GM18951 (cell line): ENCODE data around the gene OR51A7.
"Not testable (repeated sequence)": the region's sequence is repeated elsewhere in the genome, so short reads cannot be mapped to it uniquely, and the experiment has no call there.

Source experiments
- POLR2A ChIP-seq: IDR thresholded peaks from 4 replicates; pipeline ENCODE4 v1.6.1; 2011; ENCODE audit warnings: mild to moderate bottlenecking; ENCODE audit not compliant: insufficient read length, insufficient read depth; ENCODE audit errors: extremely low read depth
- in situ Hi-C: fragments of 300-500 bp; cut with MboI; formaldehyde crosslinking; loops from one replicate; pipeline ENCODE4 v1.12.0; 2022; ENCODE audit warnings: low sequenced_read_pairs, mixed read lengths, inconsistent platforms; ENCODE audit not compliant: unreplicated experiment

The OR51A7 gene

DNA sequence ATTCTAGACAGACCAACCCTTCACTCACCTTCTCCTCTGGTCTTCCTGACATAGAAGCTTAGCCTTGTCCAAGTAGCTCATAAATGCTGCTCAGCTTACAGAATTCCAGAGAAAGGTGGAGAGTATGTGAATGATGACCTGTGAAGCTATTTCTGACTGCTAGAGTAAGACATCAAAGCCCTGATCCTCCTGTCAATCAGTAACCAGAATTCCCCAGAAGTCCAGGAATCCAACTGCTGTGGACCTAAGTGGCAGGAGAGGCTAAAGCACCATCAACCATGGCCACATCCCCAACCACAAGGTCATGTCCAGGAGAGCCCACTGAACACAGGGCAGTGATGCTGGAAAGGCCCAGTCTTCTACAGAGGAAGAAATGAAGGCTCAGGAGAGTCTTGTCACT lies 13.0 kb downstream of the OR51A7 start:
- in situ Hi-C loops = no loop called here
- TF ChIP-seq POLR2A = no peak

DNA sequence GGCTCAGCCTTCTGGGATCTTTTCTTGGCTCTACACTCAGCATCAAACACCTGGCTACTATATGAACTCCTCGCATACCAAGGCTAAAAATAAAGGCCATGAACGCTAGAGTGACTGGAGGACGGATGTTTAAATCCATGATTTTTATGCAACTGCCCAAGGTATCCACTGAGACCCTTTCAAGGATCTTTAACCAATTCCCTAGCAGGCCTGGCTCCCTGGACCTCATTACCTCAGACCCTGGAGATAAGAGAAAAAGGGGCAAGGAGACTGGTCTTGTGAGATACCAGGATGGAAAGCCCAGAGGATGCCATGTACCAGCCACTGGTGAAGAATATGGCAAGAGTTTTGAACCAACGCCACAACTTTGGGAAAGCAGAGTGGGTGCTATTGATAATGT lies 15.7 kb downstream of the OR51A7 start, which contains the start of gene OR51G2:
Gene OR51G2, minus strand, starts transcription at position 101 of the 400 bp plus-strand sequence. CDS start 3,687 bp downstream, outside the sequence.
- TF ChIP-seq POLR2A = no peak
- in situ Hi-C loops = no loop called here

DNA sequence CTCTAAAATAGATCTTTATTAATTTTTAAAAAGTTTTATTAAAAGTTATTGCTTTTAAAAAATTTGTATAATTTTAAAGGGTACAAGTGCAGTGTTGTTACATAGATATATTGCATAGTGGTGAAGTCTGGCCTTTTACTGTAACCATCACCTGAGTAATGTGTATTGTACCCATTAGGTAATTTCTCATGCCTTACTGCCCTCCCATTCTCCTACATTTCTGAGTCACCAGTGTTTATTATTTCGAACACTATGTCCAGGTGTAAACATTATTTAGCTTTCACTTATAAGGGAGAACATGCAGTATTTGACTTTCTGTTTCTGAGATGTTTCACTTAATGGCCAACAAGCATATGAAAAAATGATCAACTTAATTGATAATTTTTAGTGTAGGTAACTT lies 18.2 kb downstream of the OR51A7 start:
- TF ChIP-seq POLR2A = no peak
- in situ Hi-C loops = no loop called here

DNA sequence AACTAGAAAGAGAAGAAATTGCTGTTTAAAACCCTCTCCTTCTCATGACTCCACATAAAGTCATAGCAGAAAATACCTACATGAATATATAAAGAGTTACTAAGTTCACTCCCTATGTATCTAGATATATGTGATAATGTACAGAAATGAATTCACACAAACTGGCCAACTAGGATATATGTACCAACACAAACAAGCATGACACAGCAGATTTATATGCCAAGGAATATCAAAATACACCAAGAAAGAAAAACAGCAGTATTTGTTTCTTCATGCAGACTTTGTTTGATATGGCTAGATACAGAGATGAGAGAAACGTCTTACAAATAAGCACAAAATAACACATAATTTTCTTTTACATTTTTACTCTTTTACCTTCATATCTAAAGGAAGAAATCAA lies 18.7 kb downstream of the OR51A7 start:
- in situ Hi-C loops = no loop called here
- TF ChIP-seq POLR2A = no peak

DNA sequence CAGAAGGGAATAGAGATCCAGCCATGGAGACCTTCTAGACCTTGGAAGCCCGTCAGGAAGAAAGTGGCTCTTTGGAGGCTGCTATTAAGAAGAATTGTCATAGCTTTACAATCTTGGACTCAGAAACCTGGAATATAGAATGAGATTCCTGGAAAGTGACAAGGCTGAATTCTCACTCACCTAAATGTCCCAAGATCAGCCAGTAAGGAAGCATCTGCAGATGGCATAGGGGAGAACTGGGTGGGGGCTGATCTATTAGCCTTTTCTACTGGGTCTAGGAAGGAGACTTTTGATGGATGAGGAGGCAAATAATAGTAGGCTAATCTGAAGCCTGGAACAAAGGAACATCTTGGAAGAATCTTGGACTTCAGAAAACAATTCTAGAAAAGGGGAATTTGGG lies 20.7 kb downstream of the OR51A7 start, which contains the start of gene OR51G1:
Gene OR51G1, minus strand, starts transcription at position 101 of the 400 bp plus-strand sequence. Its CDS starts 0 bp downstream, at position 101.
- no peak for TF ChIP-seq POLR2A
- in situ Hi-C loops = no loop called here

DNA sequence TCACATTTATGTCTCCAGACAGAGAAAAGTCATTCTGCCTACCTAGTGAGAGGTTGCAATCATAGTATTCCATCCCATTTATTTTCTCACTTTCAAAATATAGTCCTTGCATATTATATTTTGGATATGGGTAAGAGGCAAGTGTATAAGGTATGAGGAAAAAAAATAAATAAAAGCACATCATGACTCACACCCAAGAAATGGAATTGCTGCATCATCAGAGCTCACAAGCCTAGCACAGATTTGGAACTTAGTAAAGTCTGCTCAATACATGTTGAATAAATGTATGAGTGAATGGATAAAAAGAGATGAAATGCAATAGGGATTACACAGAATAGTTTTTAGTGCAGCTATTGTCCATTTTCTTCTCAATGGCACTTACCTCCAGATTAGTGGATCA lies 23.0 kb downstream of the OR51A7 start:
- in situ Hi-C loops = no loop called here

DNA sequence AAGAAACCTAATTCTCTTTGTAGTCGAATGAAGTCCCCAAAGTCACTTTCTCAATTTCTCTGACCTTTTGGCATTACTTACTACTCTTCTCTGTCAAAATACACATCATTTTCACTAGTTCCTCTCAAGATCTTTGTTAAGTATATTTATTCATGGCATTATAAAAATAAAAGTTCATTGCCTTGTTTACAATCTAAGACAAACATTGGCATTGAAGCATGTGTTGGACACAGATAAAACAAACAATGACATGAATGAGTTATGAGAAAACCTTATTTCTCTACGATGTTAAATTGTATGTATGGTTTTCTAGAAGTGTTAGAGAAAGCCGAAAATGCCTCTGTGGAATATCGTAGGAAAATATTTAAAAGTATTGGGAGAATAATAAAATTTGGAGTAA lies 29.2 kb downstream of the OR51A7 start:
- TF ChIP-seq POLR2A = no peak
- in situ Hi-C loops = no loop called here

More for the DNA sequence above, 23.0 kb downstream of the OR51A7 start:
- TF ChIP-seq POLR2A = no peak

DNA sequence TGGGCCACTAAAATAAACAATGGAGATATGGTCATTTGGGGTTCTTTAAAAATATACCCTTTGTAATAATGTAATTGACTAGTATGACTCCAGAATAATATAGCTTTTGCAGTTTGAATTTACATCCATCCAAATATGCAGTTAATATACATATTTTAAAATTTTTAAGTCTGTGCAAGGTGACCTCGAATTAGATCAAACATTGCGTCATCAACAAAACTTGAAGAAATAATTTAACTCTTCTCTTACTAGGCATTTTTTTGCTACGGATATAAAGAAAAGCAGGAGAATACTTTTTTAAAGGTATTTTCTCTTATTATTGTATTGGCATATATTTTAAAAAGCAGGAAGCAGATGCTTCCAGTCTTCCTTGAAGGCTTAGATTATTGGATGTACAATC lies 33.2 kb downstream of the OR51A7 start:
- no peak for TF ChIP-seq POLR2A
- in situ Hi-C loops = no loop called here

DNA sequence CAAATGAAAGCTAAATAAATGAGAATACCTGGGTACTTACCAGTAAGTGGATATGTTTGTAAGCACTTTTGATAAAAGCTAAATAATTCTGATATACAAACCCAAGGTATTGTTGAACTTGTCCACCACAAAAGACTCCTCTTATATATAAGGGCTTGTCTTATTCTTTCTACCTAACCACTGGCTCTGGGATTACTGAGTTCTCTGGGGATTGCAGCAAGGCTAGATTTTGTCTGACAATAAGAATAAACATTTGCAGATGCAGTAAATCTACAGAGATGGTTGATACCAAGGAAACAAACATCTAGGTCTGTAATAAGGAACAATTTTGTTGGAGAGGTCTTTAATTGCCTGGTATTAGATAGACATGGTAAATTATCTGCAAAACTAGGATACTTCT lies 43.9 kb downstream of the OR51A7 start, which contains the start of gene OR51A4:
Gene OR51A4, minus strand, starts transcription at position 101 of the 400 bp plus-strand sequence. CDS start 505 bp downstream, outside the sequence.
- in situ Hi-C loops = no loop called here
- TF ChIP-seq POLR2A = no peak

DNA sequence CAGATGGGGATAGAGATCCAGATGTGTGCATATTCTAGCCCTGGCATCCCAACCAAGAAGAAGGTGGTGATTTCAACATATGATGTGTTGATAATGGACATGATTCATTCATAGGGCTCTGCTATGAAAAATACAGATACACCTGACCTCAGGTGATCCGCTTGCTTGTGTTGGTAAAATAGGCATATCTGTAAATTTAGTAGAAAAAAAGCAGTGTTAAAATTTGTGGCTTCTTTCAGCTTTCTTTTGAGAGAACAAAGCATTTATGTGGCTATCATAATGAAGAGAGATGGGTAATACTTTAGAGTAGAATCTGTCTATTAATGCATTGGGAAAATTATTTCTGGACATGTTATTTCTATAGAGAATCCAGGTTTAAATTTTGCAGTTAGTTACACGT lies 52.0 kb downstream of the OR51A7 start, which contains the start of gene OR51A2:
Gene OR51A2, minus strand, starts transcription at position 101 of the 400 bp plus-strand sequence. Its CDS starts 0 bp downstream, at position 101.
- in situ Hi-C loops = not testable (repeated sequence)

DNA sequence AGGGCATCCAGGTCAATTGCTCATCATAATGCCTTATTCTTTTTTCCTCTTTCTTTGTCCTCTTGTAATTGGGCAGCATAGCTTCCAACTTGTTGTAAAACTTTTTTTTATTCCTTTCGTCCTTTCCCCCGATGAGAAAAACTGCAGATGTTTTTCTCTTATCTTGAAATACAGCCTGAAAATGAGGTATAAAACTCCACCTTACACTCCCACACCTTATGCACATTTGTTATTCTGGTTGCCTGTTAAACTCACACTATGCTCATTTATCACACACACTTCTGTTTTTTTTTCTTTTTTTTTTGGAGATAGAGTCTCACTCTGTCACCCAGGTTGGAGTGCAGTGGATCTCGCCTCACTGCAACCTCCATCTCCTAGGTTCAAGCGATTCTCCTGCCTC lies 53.8 kb downstream of the OR51A7 start:
- in situ Hi-C loops = no loop called here
- no peak for TF ChIP-seq POLR2A
